HEK293T (cell line): Measurements from ENCODE around the gene CTTN.

Experiments
- ARNT ChIP-seq: fragments of 450-650 bp; IDR thresholded peaks from 2 replicates; pipeline ENCODE4 v1.6.1; 2017; ENCODE audit warnings: mild to moderate bottlenecking
- BHLHE40 ChIP-seq: fragments of 450-650 bp; IDR thresholded peaks from 2 replicates; pipeline ENCODE4 v1.6.1; 2016; ENCODE audit warnings: mild to moderate bottlenecking, moderate library complexity, borderline replicate concordance
- FOXM1 ChIP-seq: fragments of 450-650 bp; IDR thresholded peaks from 2 replicates; pipeline ENCODE4 v1.6.1; 2017; ENCODE audit warnings: mild to moderate bottlenecking, borderline replicate concordance
- HDGF ChIP-seq: fragments of 450-650 bp; IDR thresholded peaks from 2 replicates; pipeline ENCODE4 v1.6.1; 2017; ENCODE audit warnings: antibody characterized with exemption, borderline replicate concordance
- SP1 ChIP-seq: fragments of 450-650 bp; IDR thresholded peaks from 2 replicates; pipeline ENCODE4 v1.6.1; 2017
- SUZ12 ChIP-seq: fragments of 450-650 bp; IDR thresholded peaks from 2 replicates; pipeline ENCODE4 v1.6.1; 2016; ENCODE audit warnings: mild to moderate bottlenecking

GRCh38 chr11:70476669-70477068 is 78.3 kb downstream of the CTTN start:
- TF ChIP-seq SP1 (no peak), FOXM1 (no peak), ARNT (no peak), HDGF (no peak), SUZ12 (no peak), BHLHE40 (no peak)
